ENCODE measurements around the gene SEL1L3.

The SEL1L3 gene

GRCh38 chr4:25712611-25713010, 150.2 kb downstream of the SEL1L3 start:
- no peaks in the 10 kb centered on the region for H3K27me3 ChIP-seq (ENCODE audit: insufficient read depth, poor library complexity, severe bottlenecking)
- H3K4me3 ChIP-seq (replicated peaks; ENCODE audit: insufficient read depth, low read length) = no peak overlapping the region
- no peak for DNase-seq (ENCODE audit: low read depth in 1 of 2, low spot score in 1 of 2)
- H3K27ac ChIP-seq (replicated peaks) = no peak overlapping the region
- no peak for TF ChIP-seq POLR2AphosphoS5 (IDR thresholded peaks at IDR 0.05; ENCODE audit: low read depth)

GRCh38 chr4:25710637-25711036, 152.2 kb downstream of the SEL1L3 start:
- no peak overlapping the region for H3K4me3 ChIP-seq (replicated peaks; ENCODE audit: insufficient read depth, low read length)
- no peak overlapping the region for H3K27ac ChIP-seq (replicated peaks)
- DNase-seq (ENCODE audit: low read depth in 1 of 2, low spot score in 1 of 2) = no peak
- no peaks in the 10 kb centered on the region for H3K27me3 ChIP-seq (ENCODE audit: insufficient read depth, poor library complexity, severe bottlenecking)
- TF ChIP-seq CTCF (IDR thresholded peaks at IDR 0.05; ENCODE audit: insufficient read depth, low read length) = no peak
- TF ChIP-seq SPI1 (IDR thresholded peaks at IDR 0.05; ENCODE audit: borderline replicate concordance, low read depth) = no peak
- TF ChIP-seq REST (IDR thresholded peaks at IDR 0.05; ENCODE audit: insufficient replicate concordance, low read depth) = no peak
- no peak for TF ChIP-seq POLR2AphosphoS5 (IDR thresholded peaks at IDR 0.05; ENCODE audit: low read depth)
- TF ChIP-seq GABPA (IDR thresholded peaks at IDR 0.05; ENCODE audit: low read depth) = no peak

GRCh38 chr4:25704516-25704915, 158.3 kb downstream of the SEL1L3 start:
- Histone ChIP-seq H3K4me3 (replicated peaks; ENCODE audit: insufficient read depth, low read length) (no peak overlapping the region), H3K27me3 (ENCODE audit: insufficient read depth, poor library complexity, severe bottlenecking) (no peaks in the 10 kb centered on the region), H3K27ac (replicated peaks) (no peak overlapping the region)
- TF ChIP-seq CTCF (IDR thresholded peaks at IDR 0.05; ENCODE audit: insufficient read depth, low read length) (no peak), SPI1 (IDR thresholded peaks at IDR 0.05; ENCODE audit: borderline replicate concordance, low read depth) (no peak), GABPA (IDR thresholded peaks at IDR 0.05; ENCODE audit: low read depth) (no peak), REST (IDR thresholded peaks at IDR 0.05; ENCODE audit: insufficient replicate concordance, low read depth) (no peak), POLR2AphosphoS5 (IDR thresholded peaks at IDR 0.05; ENCODE audit: low read depth) (no peak)
- no peak for DNase-seq (ENCODE audit: low read depth in 1 of 2, low spot score in 1 of 2)

GRCh38 chr4:25703731-25704388, 158.9 kb downstream of the SEL1L3 start:
- DNase-seq (ENCODE audit: low read depth in 1 of 2, low spot score in 1 of 2) = no peak
- Histone ChIP-seq H3K27ac (replicated peaks) (no peak overlapping the region), H3K27me3 (ENCODE audit: insufficient read depth, poor library complexity, severe bottlenecking) (no peaks in the 10 kb centered on the region), H3K4me3 (replicated peaks; ENCODE audit: insufficient read depth, low read length) (no peak overlapping the region)
- TF ChIP-seq CTCF (IDR thresholded peaks at IDR 0.05; ENCODE audit: insufficient read depth, low read length) (no peak), GABPA (IDR thresholded peaks at IDR 0.05; ENCODE audit: low read depth) (no peak), REST (IDR thresholded peaks at IDR 0.05; ENCODE audit: insufficient replicate concordance, low read depth) (no peak), SPI1 (IDR thresholded peaks at IDR 0.05; ENCODE audit: borderline replicate concordance, low read depth) (no peak), POLR2AphosphoS5 (IDR thresholded peaks at IDR 0.05; ENCODE audit: low read depth) (no peak)
